H1 (cell line): Measurements from ENCODE around the gene C2CD2L. TPM values are rescaled to one million over a fixed set of nuclear protein-coding genes. Genes with fewer than 3 reads are reported as not detected.

ENCODE experiments used
- CTCF ChIA-PET: fragments of 300-600 bp; sonication (Branson Sonifier 250); formaldehyde crosslinking; loops from one replicate; lab custom pipeline; 2021; ENCODE audit not compliant: partially characterized antibody; lab: Charles Lee
- POLR2A ChIA-PET: fragments of 300-600 bp; sonication (Branson Sonifier 250); formaldehyde crosslinking; loops from one replicate; lab custom pipeline; 2021; ENCODE audit warnings: inconsistent platforms; ENCODE audit not compliant: partially characterized antibody; lab: Charles Lee
- DNase-seq, 2 experiments: peaks; one replicate each; pipeline versions ENCODE4 v3.0.0 to v3.0.0-alpha.2; 2010 to 2022; ENCODE audit warnings: low spot score in 2 of 2, low read depth in 1 of 2, mixed read lengths in 1 of 2
- FAIRE-seq: peaks from 2 replicates; lab custom pipeline; 2011; peaks lifted over from hg19 to GRCh38; lab: Jason Lieb, UNC
- H2AFZ ChIP-seq: 2 replicates; pipeline ENCODE4 v1.8.1; 2012; ENCODE audit warnings: low read length, inconsistent platforms
- H2AK5ac ChIP-seq: 2 replicates; pipeline ENCODE4 v1.6.1; 2013; ENCODE audit warnings: low read depth, low read length
- H2BK120ac ChIP-seq: replicated peaks from 2 replicates; pipeline ENCODE3; 2013; ENCODE audit warnings: low read depth, low read length, inconsistent platforms
- H2BK12ac ChIP-seq: 2 replicates; pipeline ENCODE4 v1.6.1; 2013; ENCODE audit warnings: low read depth, low read length
- H2BK15ac ChIP-seq: 2 replicates; pipeline ENCODE4 v1.6.1; 2013; ENCODE audit warnings: low read length
- H2BK20ac ChIP-seq: 2 replicates; pipeline ENCODE4 v1.6.1; 2013; ENCODE audit warnings: low read length
- H2BK5ac ChIP-seq: 2 replicates; pipeline ENCODE4 v1.6.1; 2013; ENCODE audit warnings: low read depth, low read length
- H3K14ac ChIP-seq: 2 replicates; pipeline ENCODE4 v1.6.1; 2013; ENCODE audit warnings: inconsistent platforms; ENCODE audit not compliant: insufficient read length
- H3K18ac ChIP-seq: 2 replicates; pipeline ENCODE4 v1.6.1; 2013; ENCODE audit warnings: low read length; ENCODE audit errors: extremely low read depth
- H3K23ac ChIP-seq: 2 replicates; pipeline ENCODE4 v1.6.1; 2013; ENCODE audit warnings: inconsistent platforms; ENCODE audit not compliant: insufficient read length
- H3K23me2 ChIP-seq: 2 replicates; pipeline ENCODE4 v1.6.1; 2013; ENCODE audit warnings: low read depth, low read length
- H3K27ac ChIP-seq: 2 replicates; pipeline ENCODE4 v1.6.1; 2011; ENCODE audit warnings: low read depth, low read length, inconsistent platforms
- H3K27me3 ChIP-seq, 4 experiments: replicated peaks in 1 of 4; 1 replicate in 1 of 4; 2 replicates in 3 of 4; pipeline versions ENCODE4 v1.6.1 to v1.8.1; 2011 to 2013; ENCODE audit warnings: low read length in 3 of 4, mild to moderate bottlenecking in 3 of 4, inconsistent platforms in 2 of 4, mixed read lengths in 2 of 4, moderate library complexity in 1 of 4; ENCODE audit not compliant: control insufficient read depth in 3 of 4, insufficient read depth in 3 of 4; ENCODE audit errors: extremely low read depth in 1 of 4
- H3K36me3 ChIP-seq, 4 experiments: 2 replicates each; pipeline versions ENCODE4 v1.6.1 to v1.8.1; 2011 to 2013; ENCODE audit warnings: mild to moderate bottlenecking in 4 of 4, low read length in 3 of 4, moderate library complexity in 2 of 4, control low read depth in 1 of 4, inconsistent platforms in 1 of 4; ENCODE audit not compliant: insufficient read depth in 4 of 4, control insufficient read depth in 2 of 4
- H3K4ac ChIP-seq: replicated peaks from 2 replicates; pipeline ENCODE3; 2013; ENCODE audit warnings: low read length, low read depth, mixed read lengths, inconsistent platforms; ENCODE audit not compliant: insufficient read length
- H3K4me1 ChIP-seq, 4 experiments: replicated peaks in 1 of 4; 1 replicate in 1 of 4; 2 replicates in 3 of 4; pipeline versions ENCODE4 v1.6.1 to v1.8.1; 2011 to 2013; ENCODE audit warnings: low read length in 3 of 4, inconsistent platforms in 2 of 4, mixed read lengths in 1 of 4; ENCODE audit not compliant: insufficient read depth in 4 of 4, control insufficient read depth in 3 of 4
- H3K4me2 ChIP-seq, 2 experiments: 2 replicates each; pipeline versions ENCODE4 v1.6.1 to v1.8.1; 2011 to 2013; ENCODE audit warnings: low read depth in 2 of 2, low read length in 2 of 2, control low read depth in 1 of 2, inconsistent platforms in 1 of 2, mild to moderate bottlenecking in 1 of 2; ENCODE audit not compliant: insufficient read depth in 1 of 2
- H3K4me3 ChIP-seq, 4 experiments: fragments of 200-600, 300-600 bp in 1 of 4; sonication (generic), shearing (Covaris generic), sonication (Bioruptor Twin) in 1 of 4; 2 replicates each; pipeline versions ENCODE4 v1.5.1 to v1.8.1; 2011 to 2016; ENCODE audit warnings: low read length in 4 of 4, low read depth in 3 of 4, control low read depth in 2 of 4, inconsistent platforms in 2 of 4, mild to moderate bottlenecking in 2 of 4, mixed read lengths in 1 of 4, moderate library complexity in 1 of 4; ENCODE audit not compliant: insufficient read depth in 2 of 4; ENCODE audit errors: extremely low read depth in 1 of 4
- H3K56ac ChIP-seq: replicated peaks from 2 replicates; pipeline ENCODE3; 2013; ENCODE audit warnings: low read depth, mild to moderate bottlenecking, mixed read lengths, low read length, inconsistent platforms; ENCODE audit not compliant: insufficient read length
- H3K79me1 ChIP-seq: 2 replicates; pipeline ENCODE4 v1.6.1; 2013; ENCODE audit warnings: low read depth, low read length, control low read depth
- H3K79me2 ChIP-seq, 2 experiments: 2 replicates each; pipeline versions ENCODE4 v1.6.1 to v1.8.1; 2012 to 2013; ENCODE audit warnings: low read length in 2 of 2, mild to moderate bottlenecking in 2 of 2, inconsistent platforms in 1 of 2; ENCODE audit not compliant: insufficient read depth in 2 of 2, control insufficient read depth in 1 of 2
- H3K9ac ChIP-seq, 4 experiments: replicated peaks in 1 of 4; 1 replicate in 1 of 4; 2 replicates in 3 of 4; pipeline versions ENCODE4 v1.6.1 to v1.8.1; 2011 to 2013; ENCODE audit warnings: low read depth in 3 of 4, low read length in 3 of 4, control low read depth in 2 of 4, mild to moderate bottlenecking in 2 of 4, moderate library complexity in 2 of 4, inconsistent platforms in 1 of 4; ENCODE audit errors: extremely low read depth in 1 of 4
- H3K9me3 ChIP-seq, 2 experiments: 2 replicates each; pipeline versions ENCODE4 v1.6.1 to v1.8.1; 2012 to 2013; ENCODE audit warnings: mild to moderate bottlenecking in 2 of 2, moderate library complexity in 2 of 2, control low read depth in 1 of 2, inconsistent platforms in 1 of 2, low read depth in 1 of 2, low read length in 1 of 2, mixed read lengths in 1 of 2; ENCODE audit not compliant: insufficient read depth in 2 of 2
- H4K20me1 ChIP-seq, 2 experiments: replicated peaks in 1 of 2; 2 replicates each; pipeline versions ENCODE3 to v1.8.1; 2011 to 2013; ENCODE audit warnings: inconsistent platforms in 2 of 2, low read length in 2 of 2, mild to moderate bottlenecking in 1 of 2; ENCODE audit not compliant: insufficient read depth in 2 of 2, control insufficient read depth in 1 of 2
- H4K5ac ChIP-seq: 2 replicates; pipeline ENCODE4 v1.6.1; 2013; ENCODE audit warnings: low read length, low read depth, mixed read lengths, inconsistent platforms; ENCODE audit not compliant: insufficient read length
- H4K8ac ChIP-seq: 2 replicates; pipeline ENCODE4 v1.8.0; 2013; ENCODE audit warnings: mild to moderate bottlenecking, moderate library complexity, low read length, inconsistent platforms; ENCODE audit not compliant: insufficient read depth; ENCODE audit errors: extremely low read depth
- H4K91ac ChIP-seq: replicated peaks from 2 replicates; pipeline ENCODE3; 2013; ENCODE audit warnings: low read length, mixed read lengths, inconsistent platforms; ENCODE audit not compliant: insufficient read length
- ATF2 ChIP-seq: IDR thresholded peaks from 2 replicates; pipeline ENCODE4 v1.6.1; 2012; ENCODE audit warnings: low read length, inconsistent platforms
- CHD2 ChIP-seq: IDR thresholded peaks from 2 replicates; pipeline ENCODE4 v1.6.1; 2012; ENCODE audit warnings: low read length, improper control_type of control experiment
- GABPA ChIP-seq: IDR thresholded peaks from 2 replicates; pipeline ENCODE4 v1.6.1; 2011; ENCODE audit warnings: mild to moderate bottlenecking, low read length, moderate library complexity, borderline replicate concordance; ENCODE audit not compliant: insufficient read depth
- JUND ChIP-seq: IDR thresholded peaks from 2 replicates; pipeline ENCODE4 v1.6.1; 2011; ENCODE audit warnings: mild to moderate bottlenecking, improper control_type of control experiment, low read length
- POU5F1 ChIP-seq: IDR thresholded peaks from 2 replicates; pipeline ENCODE4 v1.6.1; 2011; ENCODE audit warnings: low read depth, mild to moderate bottlenecking, low read length, moderate library complexity
- SRF ChIP-seq: IDR thresholded peaks from 2 replicates; pipeline ENCODE4 v1.6.1; 2011; ENCODE audit warnings: mild to moderate bottlenecking, low read depth, low read length, moderate library complexity
- WGBS, 2 experiments: shearing (Covaris generic) in 1 of 2; methylation state at CpG; one replicate each; pipeline versions ENCODE4 v1.1.6 to v1.1.7; 2013 to 2015; ENCODE audit warnings: low lambda C conversion rate in 2 of 2, mixed read lengths in 2 of 2, inconsistent platforms in 1 of 2, low coverage in 1 of 2, missing lambda C conversion rate in 1 of 2; ENCODE audit not compliant: insufficient replicate concordance in 2 of 2, insufficient coverage in 1 of 2, insufficient read length in 1 of 2; ENCODE audit errors: extremely low coverage in 1 of 2, missing lambda C conversion rate in 1 of 2; 5-methylcytosine and 5-hydroxymethylcytosine counted together
- polyA plus RNA-seq, 7 experiments: library from polyadenylated mRNA; depleted of rRNA in 3 of 7; stranded (reverse) in 5 of 7; unstranded in 2 of 7; fragments of >200 nt in 5 of 7; fragments of 200-250 nt in 2 of 7; gene quantifications; 1 replicate in 5 of 7; 2 replicates in 1 of 7; 4 replicates in 1 of 7; pipeline versions ENCODE4 v1.2.1 to v1.2.3, GENCODE V29; 2011 to 2013; ENCODE audit warnings: missing spikeins in 2 of 7, mixed read lengths in 2 of 7
- total RNA-seq: library from RNA; stranded (reverse); fragmentation: NEBNext Ultra II Directional; extraction: Animal tissue kit (Norgen Biotek cat#: 25700); gene quantifications from 2 replicates; pipeline ENCODE4 v1.2.1, GENCODE V29; 2021
- TF ChIP-seq, protein P1 (sequence below), 3 experiments: IDR thresholded peaks; 1 replicate in 2 of 3; 2 replicates in 1 of 3; pipeline versions ENCODE4 v1.5.1 to v1.6.1; 2011; ENCODE audit warnings: low read length in 3 of 3, mild to moderate bottlenecking in 3 of 3, inconsistent platforms in 2 of 3, low read depth in 1 of 3, moderate library complexity in 1 of 3; ENCODE audit not compliant: insufficient read depth in 1 of 3; ENCODE audit errors: control extremely low read depth in 1 of 3

C2CD2L gene
- total and polyA plus RNA-seq, 2 of the 8 experiments (the other 6 are each of a cell fraction or from before 2014, with no cell fraction given) = 2.5 to 4.0 TPM

DNA sequence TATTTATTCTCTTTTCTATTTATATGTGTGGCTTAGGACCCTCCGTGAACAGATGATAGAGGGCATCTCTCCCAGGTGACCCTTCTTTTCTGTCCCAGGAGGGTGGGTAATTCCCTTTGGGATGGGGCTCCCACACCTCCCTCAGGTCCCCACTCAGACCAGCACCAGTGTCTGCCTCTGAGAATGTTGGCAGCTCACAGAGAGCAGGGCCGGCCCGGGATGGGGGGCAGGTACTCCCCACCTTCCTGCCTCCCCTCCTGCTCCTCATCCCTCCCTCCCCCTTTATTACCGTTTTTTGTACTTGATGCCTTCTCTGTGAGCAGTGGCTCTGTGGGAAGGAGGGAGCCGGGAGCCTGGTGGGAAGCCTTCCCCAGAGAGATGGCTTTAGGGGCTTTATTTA is 9.5 kb downstream of the C2CD2L start:
- peaks cover 0 to under 1% of the 10 kb centered on the region in 2 experiments; a peak in 1 of 4 replicates for H3K79me2 ChIP-seq
- H4K20me1 ChIP-seq = no peaks in the 10 kb centered on the region
- FAIRE-seq (no peak), DNase-seq (no peak)
- no peak overlapping the region for H3K14ac ChIP-seq
- no peak overlapping the region for H2BK5ac ChIP-seq
- H2BK12ac ChIP-seq = no peak overlapping the region
- H2AK5ac ChIP-seq = no peak overlapping the region
- no peak overlapping the region for H4K8ac ChIP-seq
- TF ChIP-seq SRF (no peak), JUND (no peak), CHD2 (no peak), GABPA (no peak), ATF2 (no peak), POU5F1 (no peak)
- TF ChIP-seq, protein P1, sequence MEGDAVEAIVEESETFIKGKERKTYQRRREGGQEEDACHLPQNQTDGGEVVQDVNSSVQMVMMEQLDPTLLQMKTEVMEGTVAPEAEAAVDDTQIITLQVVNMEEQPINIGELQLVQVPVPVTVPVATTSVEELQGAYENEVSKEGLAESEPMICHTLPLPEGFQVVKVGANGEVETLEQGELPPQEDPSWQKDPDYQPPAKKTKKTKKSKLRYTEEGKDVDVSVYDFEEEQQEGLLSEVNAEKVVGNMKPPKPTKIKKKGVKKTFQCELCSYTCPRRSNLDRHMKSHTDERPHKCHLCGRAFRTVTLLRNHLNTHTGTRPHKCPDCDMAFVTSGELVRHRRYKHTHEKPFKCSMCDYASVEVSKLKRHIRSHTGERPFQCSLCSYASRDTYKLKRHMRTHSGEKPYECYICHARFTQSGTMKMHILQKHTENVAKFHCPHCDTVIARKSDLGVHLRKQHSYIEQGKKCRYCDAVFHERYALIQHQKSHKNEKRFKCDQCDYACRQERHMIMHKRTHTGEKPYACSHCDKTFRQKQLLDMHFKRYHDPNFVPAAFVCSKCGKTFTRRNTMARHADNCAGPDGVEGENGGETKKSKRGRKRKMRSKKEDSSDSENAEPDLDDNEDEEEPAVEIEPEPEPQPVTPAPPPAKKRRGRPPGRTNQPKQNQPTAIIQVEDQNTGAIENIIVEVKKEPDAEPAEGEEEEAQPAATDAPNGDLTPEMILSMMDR (IDR thresholded peaks at IDR 0.05; ENCODE audit: control extremely low read depth in 1 of 3, insufficient read depth in 1 of 3, low read depth in 1 of 3, low read length in 3 of 3) = no peak
- CTCF ChIA-PET = interaction anchor here (0.6 to 2.0 kb wide), 5 partner anchors 12 to 174 kb away, joined by 3 to 5 read pairs (median 3); no protein-coding TSS in a partner anchor
- no peak overlapping the region for H2BK15ac ChIP-seq
- H4K5ac ChIP-seq = no peak overlapping the region
- H3K36me3 ChIP-seq = no peaks in the 10 kb centered on the region
- no peak overlapping the region for H3K56ac ChIP-seq
- H3K9ac ChIP-seq = no peak overlapping the region
- no peak overlapping the region for H3K18ac ChIP-seq
- no peaks in the 10 kb centered on the region; the same call in 1 of the 2 replicates for H3K23me2 ChIP-seq
- H2BK20ac ChIP-seq = no peak overlapping the region
- H3K4me3 ChIP-seq = no peak overlapping the region
- no peak overlapping the region for H2AFZ ChIP-seq
- no peaks in the 10 kb centered on the region for H3K9me3 ChIP-seq
- H3K4me2 ChIP-seq = no peak overlapping the region
- no peak overlapping the region for H4K91ac ChIP-seq
- POLR2A ChIA-PET = interaction anchor here (0.6 to 2.1 kb wide), 4 partner anchors 10 to 64 kb away, joined by 3 to 14 read pairs (median 6); partner anchors contain the start of gene C2CD2L
- WGBS, 2 experiments = 83% methylated on average over 5 of the region's 5 CpGs; no CpG with 5 or more reads in 1 of the 2 experiments
- H3K27ac ChIP-seq = no peak overlapping the region
- no peaks in the 10 kb centered on the region for H3K79me1 ChIP-seq
- H3K27me3 ChIP-seq = no peaks in the 10 kb centered on the region
- H2BK120ac ChIP-seq = no peak overlapping the region
- no peak overlapping the region for H3K4ac ChIP-seq
- no peak overlapping the region for H3K23ac ChIP-seq
- H3K4me1 ChIP-seq = peaks cover 0 to 4% (median 1%) of the 10 kb centered on the region in 4 experiments; a peak in 2 of 7 replicates
